GM23338 (cell line): ENCODE results near the gene SLC36A3.

Experiments used
- CTCF ChIP-seq, 2 experiments: fragments of 200-600 bp in 1 of 2; sonication (generic) in 1 of 2; conservative IDR thresholded peaks; 2 replicates each; pipeline versions ENCODE4 v1.5.1 to v1.6.1; 2016 to 2017; ENCODE audit warnings: antibody characterized with exemption in 2 of 2, low read depth in 2 of 2, mild to moderate bottlenecking in 2 of 2, moderate library complexity in 1 of 2
- EZH2 ChIP-seq: fragments of 200-600 bp; sonication (generic); IDR thresholded peaks from one replicate; pipeline ENCODE4 v1.8.0; 2017; ENCODE audit warnings: antibody characterized with exemption, mild to moderate bottlenecking, low read depth; ENCODE audit not compliant: unreplicated experiment
- JUNB ChIP-seq: IDR thresholded peaks from one replicate; pipeline ENCODE4 v1.6.1; 2016; ENCODE audit warnings: antibody characterized with exemption; ENCODE audit not compliant: unreplicated experiment
- POLR2AphosphoS5 ChIP-seq: IDR thresholded peaks from 2 replicates; pipeline ENCODE4 v1.6.1; 2016; ENCODE audit warnings: antibody characterized with exemption, low read depth
- REST ChIP-seq: IDR thresholded peaks from one replicate; pipeline ENCODE4 v1.6.1; 2018; ENCODE audit warnings: antibody characterized with exemption; ENCODE audit not compliant: unreplicated experiment
- ZNF331 ChIP-seq: fragments of 250-450 bp; sonication (Bioruptor Pico); IDR thresholded peaks from 2 replicates; pipeline ENCODE4 v1.5.0; 2020; ENCODE audit warnings: low read depth, mild to moderate bottlenecking, moderate library complexity

GRCh38 chr5:151298063-151298855, 5.3 kb downstream of the SLC36A3 start:
- peak; percentile 66 to 85 for TF ChIP-seq CTCF (conservative IDR thresholded peaks at IDR 0.05; ENCODE audit: low read depth in 2 of 2)
- no peak for TF ChIP-seq EZH2
- no peak for TF ChIP-seq ZNF331
- TF ChIP-seq POLR2AphosphoS5: no peak
- no peak for TF ChIP-seq REST
- no peak for TF ChIP-seq JUNB
